GM23248 (cell line): ENCODE data around the gene PPP1R12B. TPM values are rescaled to one million over a fixed set of nuclear protein-coding genes. Genes with fewer than 3 reads are reported as not detected.
"Not testable (repeated sequence)": the region's sequence is repeated elsewhere in the genome, so short reads cannot be mapped to it uniquely, and the experiment has no call there.

Experiments
- DNase-seq: peaks from one replicate; pipeline ENCODE4 v3.0.0-alpha.2; 2015
- H2AFZ ChIP-seq: fragments of 200-600 bp; sonication (generic); 2 replicates; pipeline ENCODE4 v1.6.1; 2016; ENCODE audit warnings: antibody characterized with exemption
- H3F3A ChIP-seq: fragments of 200-600 bp; sonication (generic); 2 replicates; pipeline ENCODE4 v1.6.1; 2016; ENCODE audit warnings: mild to moderate bottlenecking, antibody characterized with exemption, mixed run types; ENCODE audit not compliant: insufficient read depth
- H3K27ac ChIP-seq: fragments of 200-600 bp; sonication (generic); 2 replicates; pipeline ENCODE4 v1.5.1; 2016; ENCODE audit warnings: mild to moderate bottlenecking
- H3K27me3 ChIP-seq: fragments of 200-600 bp; sonication (generic); replicated peaks from 2 replicates; pipeline ENCODE4 v1.6.1; 2016; ENCODE audit warnings: mild to moderate bottlenecking; ENCODE audit not compliant: insufficient read depth
- H3K36me3 ChIP-seq: fragments of 200-600 bp; sonication (generic); 2 replicates; pipeline ENCODE4 v1.6.1; 2016; ENCODE audit warnings: low read depth, mild to moderate bottlenecking
- H3K4me1 ChIP-seq: fragments of 200-600 bp; sonication (generic); 2 replicates; pipeline ENCODE4 v1.6.1; 2016; ENCODE audit warnings: mild to moderate bottlenecking; ENCODE audit not compliant: insufficient read depth
- H3K4me2 ChIP-seq: fragments of 200-600 bp; sonication (generic); one replicate; pipeline ENCODE4 v1.6.1; 2016; ENCODE audit warnings: mild to moderate bottlenecking; ENCODE audit not compliant: unreplicated experiment
- H3K4me3 ChIP-seq: fragments of 200-600 bp; sonication (generic); 2 replicates; pipeline ENCODE4 v1.5.1; 2016; ENCODE audit warnings: mild to moderate bottlenecking
- H3K79me2 ChIP-seq: fragments of 200-600 bp; sonication (generic); 2 replicates; pipeline ENCODE4 v1.6.1; 2016; ENCODE audit warnings: mild to moderate bottlenecking; ENCODE audit not compliant: insufficient read depth
- H3K9ac ChIP-seq: fragments of 200-600 bp; sonication (generic); 2 replicates; pipeline ENCODE4 v1.6.1; 2016; ENCODE audit warnings: mild to moderate bottlenecking
- H3K9me2 ChIP-seq: fragments of 200-600 bp; sonication (generic); 2 replicates; pipeline ENCODE4 v1.6.1; 2016; ENCODE audit warnings: mixed run types, mild to moderate bottlenecking, moderate library complexity; ENCODE audit not compliant: insufficient read depth
- H3K9me3 ChIP-seq: fragments of 200-600 bp; sonication (generic); one replicate; pipeline ENCODE4 v1.6.1; 2017; ENCODE audit warnings: low read depth
- H4K20me1 ChIP-seq: fragments of 200-600 bp; sonication (generic); 2 replicates; pipeline ENCODE4 v1.6.0; 2016; ENCODE audit not compliant: insufficient read depth
- EZH2 ChIP-seq: fragments of 200-600 bp; sonication (generic); IDR thresholded peaks from 2 replicates; pipeline ENCODE4 v1.6.1; 2018; ENCODE audit warnings: antibody characterized with exemption, mild to moderate bottlenecking; ENCODE audit not compliant: insufficient read depth, poor library complexity, severe bottlenecking
- EZH2phosphoT487 ChIP-seq: fragments of 200-600 bp; sonication (generic); IDR thresholded peaks from 2 replicates; pipeline ENCODE4 v1.6.1; 2018; ENCODE audit warnings: antibody characterized with exemption, moderate library complexity, mild to moderate bottlenecking, low read depth; ENCODE audit not compliant: insufficient read depth
- WGBS, 2 experiments: methylation state at CpG; one replicate each; pipeline ENCODE4 v1.1.6; 2015 to 2017; ENCODE audit warnings: low lambda C conversion rate in 2 of 2, low coverage in 1 of 2; ENCODE audit errors: missing lambda C conversion rate in 2 of 2; 5-methylcytosine and 5-hydroxymethylcytosine counted together
- in situ Hi-C: fragments of 300-500 bp; cut with MboI; formaldehyde crosslinking; loops from 2 replicates; pipeline ENCODE4 v1.15.0; 2020
- polyA plus RNA-seq: library from polyadenylated mRNA; unstranded; fragments of >200 nt; fragmentation: Nextera tagmentation; extraction: Ambion mirVana; gene quantifications from 2 replicates; pipeline ENCODE4 v1.2.1, GENCODE V29; 2016
- total RNA-seq: library from RNA; depleted of rRNA; stranded (reverse); fragments of >200 nt; shearing (Covaris generic); gene quantifications from 2 replicates; pipeline ENCODE4 v1.2.3, GENCODE V29; 2014

Gene PPP1R12B
- total and polyA plus RNA-seq, 2 experiments from 2014 or later: 3.6 to 14.6 TPM

DNA sequence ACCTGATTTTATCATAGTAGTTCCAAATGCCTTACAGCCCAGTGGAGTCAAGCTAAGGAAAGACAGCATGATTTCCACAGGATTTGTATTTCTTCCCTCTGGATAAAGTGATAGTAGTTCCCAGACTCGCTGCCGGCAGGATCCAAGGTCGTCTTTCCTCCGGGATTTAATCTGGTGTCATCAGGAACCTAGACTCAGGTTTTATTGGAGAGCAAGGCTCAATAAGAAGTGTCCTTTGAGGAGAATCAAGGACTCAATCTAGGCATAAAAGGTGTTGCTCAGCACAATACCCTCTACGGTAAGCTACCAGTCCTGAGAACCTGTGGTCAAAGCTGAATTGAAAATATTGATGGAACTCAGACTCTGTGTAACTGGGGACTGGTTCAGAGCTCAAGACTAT is 191.1 kb downstream of the PPP1R12B start:
- H3K4me1 ChIP-seq: peaks cover 30% of the 10 kb centered on the region
- peak; percentile 29 for DNase-seq
- H4K20me1 ChIP-seq, H3K27me3 ChIP-seq, H3K79me2 ChIP-seq, H3K36me3 ChIP-seq, H3K9me3 ChIP-seq, H3K9me2 ChIP-seq, in situ Hi-C loops: not testable (repeated sequence)
- H3F3A ChIP-seq: peaks cover 29% of the 10 kb centered on the region
- peak overlapping the region; percentile 69 for H3K4me3 ChIP-seq
- WGBS, 2 experiments: 0 to 2% methylated on average over 5 of the region's 5 CpGs
- H3K9ac ChIP-seq: peak overlapping the region; percentile 69
- H3K4me2 ChIP-seq: peak overlapping the region; percentile 96
- H3K27ac ChIP-seq: peak overlapping the region; percentile 64
- peak overlapping the region; percentile 63 for H2AFZ ChIP-seq

DNA sequence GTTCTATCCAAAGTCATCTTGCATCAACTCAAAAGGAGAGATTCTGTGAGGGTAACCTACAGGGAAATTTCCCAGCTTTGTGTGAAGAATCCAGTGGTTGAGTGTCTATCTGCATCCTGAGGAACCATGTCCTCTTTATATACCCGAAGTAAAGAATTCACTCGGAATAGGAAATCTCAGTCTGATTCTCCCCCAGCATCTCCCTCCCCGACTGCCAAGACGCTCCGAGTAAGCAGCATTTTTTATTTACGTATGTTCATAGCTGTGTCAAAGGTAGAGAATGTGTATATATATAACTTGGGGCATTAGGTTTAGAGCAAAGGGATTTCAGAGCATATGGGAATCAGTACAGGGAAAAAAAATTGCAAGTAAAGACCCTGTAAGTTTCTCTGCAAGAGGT is 191.5 kb downstream of the PPP1R12B start:
- no peaks in the 10 kb centered on the region for H4K20me1 ChIP-seq
- peak; percentile 17 for DNase-seq
- H3K9me2 ChIP-seq: no peaks in the 10 kb centered on the region
- H3K27me3 ChIP-seq: no peaks in the 10 kb centered on the region
- no peaks in the 10 kb centered on the region for H3K36me3 ChIP-seq
- TF ChIP-seq EZH2phosphoT487 (no peak), EZH2 (no peak)
- H2AFZ ChIP-seq: peak overlapping the region; percentile 63
- peak overlapping the region; percentile 96 for H3K4me2 ChIP-seq
- WGBS, 2 experiments: 7 to 8% methylated on average over 6 of the region's 6 CpGs
- in situ Hi-C loops: no loop called here
- H3K4me3 ChIP-seq: peak overlapping the region; percentile 69
- H3K4me1 ChIP-seq: peaks cover 30% of the 10 kb centered on the region
- H3K79me2 ChIP-seq: no peaks in the 10 kb centered on the region
- H3F3A ChIP-seq: peaks cover 29% of the 10 kb centered on the region
- no peaks in the 10 kb centered on the region for H3K9me3 ChIP-seq
- peak overlapping the region; percentile 69 for H3K9ac ChIP-seq
- peak overlapping the region; percentile 64 for H3K27ac ChIP-seq

DNA sequence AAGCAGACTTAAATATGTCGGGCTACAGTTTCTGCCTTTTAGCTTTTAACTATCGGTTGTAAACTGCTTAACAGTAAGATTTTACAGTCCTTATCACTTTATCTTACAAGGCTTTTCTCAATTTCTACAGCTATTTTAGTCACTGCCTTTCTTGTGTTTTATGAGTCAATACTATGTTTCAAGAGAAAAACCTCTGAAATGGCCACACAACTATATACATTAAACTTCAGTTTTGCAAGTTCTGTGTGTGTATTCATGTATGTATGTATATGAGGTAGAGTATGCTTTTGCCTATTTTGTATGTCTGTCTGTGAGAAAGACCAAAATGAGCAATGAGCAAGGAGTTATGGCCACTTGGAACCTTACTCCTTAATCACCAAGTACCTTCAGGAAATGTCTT is 191.9 kb downstream of the PPP1R12B start:
- no peaks in the 10 kb centered on the region for H3K9me2 ChIP-seq
- no peaks in the 10 kb centered on the region for H3K36me3 ChIP-seq
- 19 to 26% methylated on average over 2 of the region's 2 CpGs for WGBS, 2 experiments
- no peaks in the 10 kb centered on the region for H3K9me3 ChIP-seq
- H3F3A ChIP-seq: peaks cover 29% of the 10 kb centered on the region
- no peaks in the 10 kb centered on the region for H3K27me3 ChIP-seq
- TF ChIP-seq EZH2phosphoT487 (no peak), EZH2 (no peak)
- peak overlapping the region; percentile 96 for H3K4me2 ChIP-seq
- H3K79me2 ChIP-seq: no peaks in the 10 kb centered on the region
- DNase-seq: peak; percentile 29
- H3K9ac ChIP-seq: 0 out of 2 replicates have a peak overlapping the region, but pooled peaks have one; percentile 69
- peaks cover 30% of the 10 kb centered on the region for H3K4me1 ChIP-seq
- H3K4me3 ChIP-seq: peak overlapping the region; percentile 69
- H3K27ac ChIP-seq: peak overlapping the region; percentile 64; the same call in 1 of the 2 replicates
- in situ Hi-C loops: no loop called here
- H4K20me1 ChIP-seq: no peaks in the 10 kb centered on the region
- H2AFZ ChIP-seq: peak overlapping the region; percentile 63; the same call in 1 of the 2 replicates

DNA sequence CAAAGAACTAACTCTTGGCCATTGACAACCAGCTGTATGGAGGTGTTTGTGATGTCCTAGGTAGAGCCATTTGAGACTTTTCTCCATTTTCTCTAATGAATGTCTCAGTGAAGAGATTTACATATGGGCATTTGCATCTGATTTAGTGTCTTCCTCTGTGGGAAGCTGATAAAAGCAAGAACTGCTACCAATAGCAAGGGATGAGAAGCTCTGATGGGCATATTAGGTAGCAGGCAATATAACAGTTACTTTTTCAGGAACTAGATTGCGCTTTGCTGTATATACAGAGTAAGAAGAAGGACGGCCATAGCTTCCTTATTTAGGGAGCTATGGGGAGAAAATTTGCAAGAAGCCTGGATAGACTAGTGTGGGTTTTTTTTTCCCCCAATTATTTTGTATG is 192.4 kb downstream of the PPP1R12B start:
- Histone ChIP-seq H3K4me3 (0 out of 2 replicates have a peak overlapping the region, but pooled peaks have one; percentile 69), H3K4me1 (peaks cover 30% of the 10 kb centered on the region), H3K4me2 (peak overlapping the region; percentile 96), H3F3A (peaks cover 29% of the 10 kb centered on the region)
- H3K9me2 ChIP-seq, in situ Hi-C loops, H2AFZ ChIP-seq, H3K27me3 ChIP-seq, DNase-seq, H3K27ac ChIP-seq, H3K9ac ChIP-seq, H4K20me1 ChIP-seq, H3K36me3 ChIP-seq, H3K9me3 ChIP-seq, H3K79me2 ChIP-seq: not testable (repeated sequence)
- WGBS, 2 experiments: 99 to 100% methylated on average over 2 of the region's 2 CpGs

DNA sequence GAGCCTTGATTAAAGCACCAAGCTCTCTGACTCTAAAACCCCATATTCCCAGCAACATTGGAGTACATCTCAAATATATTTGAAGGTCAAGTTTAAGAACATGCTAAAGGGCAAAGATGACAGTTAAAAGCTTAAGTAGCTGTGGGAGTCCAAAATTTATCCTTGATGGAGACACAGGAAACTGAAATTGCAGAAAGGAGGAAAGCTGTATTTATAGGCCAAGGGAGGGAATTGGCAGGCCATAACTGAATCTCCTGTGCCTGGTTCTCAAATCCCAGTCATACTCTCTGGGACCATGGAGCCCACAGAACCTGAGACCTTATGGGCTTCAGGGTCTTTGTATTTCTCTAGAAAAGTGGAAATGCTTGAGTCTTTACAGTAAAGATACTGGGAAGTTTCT is 193.9 kb downstream of the PPP1R12B start:
- H3K9ac ChIP-seq, H3K27ac ChIP-seq, H3K9me3 ChIP-seq, H3K9me2 ChIP-seq, H3K4me3 ChIP-seq, DNase-seq, H3K4me2 ChIP-seq, H3K79me2 ChIP-seq, H3K27me3 ChIP-seq, H4K20me1 ChIP-seq, H2AFZ ChIP-seq, in situ Hi-C loops, H3K36me3 ChIP-seq: not testable (repeated sequence)
- Histone ChIP-seq H3F3A (peaks cover 29% of the 10 kb centered on the region), H3K4me1 (peaks cover 30% of the 10 kb centered on the region)

DNA sequence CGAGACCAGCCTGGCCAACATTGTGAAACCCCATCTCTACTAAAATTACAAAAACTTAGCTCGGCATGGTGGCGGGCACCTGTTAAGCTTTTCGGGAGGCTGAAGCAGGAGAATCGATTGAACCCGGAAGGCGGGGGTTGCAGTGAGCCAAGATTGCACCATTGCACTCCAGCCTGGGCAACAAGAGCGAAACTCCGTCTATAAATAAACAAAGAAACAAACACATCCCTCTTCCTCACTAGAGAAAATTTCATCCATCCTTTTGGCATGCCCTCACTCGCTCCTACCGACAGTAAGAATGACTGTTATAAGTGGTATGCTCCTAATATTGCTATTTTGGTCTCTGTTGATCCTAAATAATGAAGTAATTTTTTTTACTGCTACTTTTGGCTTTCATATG is 195.0 kb downstream of the PPP1R12B start:
- H3K9me3 ChIP-seq, H3K79me2 ChIP-seq, H3K36me3 ChIP-seq, H3K9me2 ChIP-seq, H3K27me3 ChIP-seq, in situ Hi-C loops, H4K20me1 ChIP-seq: not testable (repeated sequence)
- H3K4me3 ChIP-seq: peak overlapping the region; percentile 56
- peak overlapping the region; percentile 50 for H3K9ac ChIP-seq
- H2AFZ ChIP-seq: peak overlapping the region; percentile 45
- peak; percentile 70 for DNase-seq
- peaks cover 29% of the 10 kb centered on the region for H3K4me1 ChIP-seq
- peak overlapping the region; percentile 65 for H3K4me2 ChIP-seq
- peak overlapping the region; percentile 41 for H3K27ac ChIP-seq
- peaks cover 23% of the 10 kb centered on the region for H3F3A ChIP-seq
- 11 to 16% methylated on average over 10 to 11 of the region's 11 CpGs for WGBS, 2 experiments

DNA sequence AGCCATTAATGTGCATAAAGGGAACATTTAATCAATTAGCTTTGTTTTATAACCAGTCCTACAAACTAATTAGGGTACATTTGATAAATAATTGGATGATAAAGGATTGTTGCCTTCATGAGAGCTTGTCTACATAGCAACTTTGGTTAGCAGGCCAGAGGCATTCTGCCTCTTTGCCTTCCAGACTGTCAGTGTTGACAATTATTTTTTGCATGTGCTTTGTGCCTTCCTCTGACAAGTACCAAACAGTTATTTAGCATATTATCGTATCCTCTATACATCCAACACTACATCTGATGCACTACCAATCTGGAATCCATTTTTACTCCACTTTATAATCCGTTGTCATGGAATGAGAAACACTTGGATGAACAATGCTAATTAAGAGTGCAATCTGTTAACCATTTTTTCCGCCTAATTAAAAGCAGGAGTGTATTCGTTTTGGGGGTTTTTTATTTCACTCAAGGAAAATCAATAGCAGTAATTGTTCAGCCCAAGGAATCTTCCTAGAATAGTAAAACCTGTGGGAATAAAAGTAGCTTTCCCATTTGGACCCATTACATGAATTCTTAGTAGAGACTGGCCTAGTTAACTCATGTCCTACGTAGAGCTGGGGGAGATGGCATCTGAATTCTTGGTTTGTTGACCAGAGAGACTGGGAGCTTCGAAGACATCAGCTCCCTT is 196.4 kb downstream of the PPP1R12B start:
- H4K20me1 ChIP-seq, H3K9me3 ChIP-seq, H3K9ac ChIP-seq, H3K4me3 ChIP-seq, H3K79me2 ChIP-seq, H3K36me3 ChIP-seq, H3K9me2 ChIP-seq, H3K27me3 ChIP-seq, H3F3A ChIP-seq, DNase-seq, H3K27ac ChIP-seq, in situ Hi-C loops, H3K4me2 ChIP-seq, H2AFZ ChIP-seq: not testable (repeated sequence)
- H3K4me1 ChIP-seq: peaks cover 16% of the 10 kb centered on the region
- 55 to 56% methylated on average over 6 of the region's 6 CpGs for WGBS, 2 experiments
